LNCAP (cell line): ENCODE measurements around the gene FBXL16.

ENCODE experiments used
- CTCF ChIP-seq: fragments of 450-650 bp; IDR thresholded peaks from 2 replicates; pipeline ENCODE4 v1.5.1; 2017; ENCODE audit warnings: mild to moderate bottlenecking

The FBXL16 gene

GRCh38 chr16:717450-718245 lies 12.0 kb upstream of the FBXL16 start:
- TF ChIP-seq CTCF: no peak

GRCh38 chr16:716768-717325 lies 11.2 kb upstream of the FBXL16 start:
- no peak for TF ChIP-seq CTCF

GRCh38 chr16:716200-716568 lies 10.6 kb upstream of the FBXL16 start:
- no peak for TF ChIP-seq CTCF

GRCh38 chr16:715477-716199 lies 10.0 kb upstream of the FBXL16 start:
- peak; percentile 50 for TF ChIP-seq CTCF

GRCh38 chr16:714558-715476 lies 9.2 kb upstream of the FBXL16 start, which contains the start of gene METRN:
Gene METRN, plus strand, starts transcription at chr16:715118. Its CDS starts 172 bp downstream, at chr16:715290.
- no peak for TF ChIP-seq CTCF

GRCh38 chr16:714079-714478 lies 8.5 kb upstream of the FBXL16 start:
- no peak for TF ChIP-seq CTCF

- TF ChIP-seq CTCF: peak; percentile 42
These were observed 7.2 kb upstream of the FBXL16 start for GRCh38 chr16:712740-713250.
